Activated CD8-positive, alpha-beta T cell treated with anti-CD3 and anti-CD28 coated beads, Interleukin-2, amount 10 ng/mL, durations not matched to agents 7 days and 5 days (primary cell): ENCODE results near the gene ARHGAP1. TPM values are rescaled to one million over a fixed set of nuclear protein-coding genes. Genes with fewer than 3 reads are reported as not detected.
A peak's percentile ranks its signal among the peaks of the same experiment; 100 is the strongest.

ENCODE experiments used
- ATAC-seq: fragments of 150-1000 bp; cut with Tn5 transposase; one replicate; pipeline ENCODE4 v1.10.0; 2021; ENCODE audit warnings: moderate library complexity
- CTCF ChIA-PET: fragments of 350-600 bp; sonication (Branson Sonifier 250); formaldehyde crosslinking; loops from one replicate; lab custom pipeline; 2021; ENCODE audit warnings: antibody characterized with exemption; lab: Charles Lee
- POLR2A ChIA-PET: fragments of 350-600 bp; sonication (Branson Sonifier 250); formaldehyde crosslinking; loops from one replicate; lab custom pipeline; 2021; ENCODE audit warnings: antibody characterized with exemption; lab: Charles Lee
- DNase-seq: peaks from one replicate; pipeline ENCODE4 v3.0.0-alpha.2; 2020
- H3K27ac Mint-ChIP-seq: one replicate; pipeline ENCODE4 v1.8.0; 2021; ENCODE audit warnings: mild to moderate bottlenecking, mixed read lengths
- H3K27me3 Mint-ChIP-seq: one replicate; pipeline ENCODE4 v1.8.0; 2021; ENCODE audit warnings: low read depth, mixed read lengths
- H3K36me3 Mint-ChIP-seq: one replicate; pipeline ENCODE4 v1.8.0; 2021; ENCODE audit warnings: low read depth, mixed read lengths
- H3K4me1 Mint-ChIP-seq: one replicate; pipeline ENCODE4 v1.8.0; 2021; ENCODE audit warnings: low read depth, mixed read lengths
- H3K4me3 Mint-ChIP-seq: one replicate; pipeline ENCODE4 v1.8.0; 2021; ENCODE audit warnings: mild to moderate bottlenecking, mixed read lengths
- H3K9me3 Mint-ChIP-seq: one replicate; pipeline ENCODE4 v1.8.0; 2022; ENCODE audit warnings: mixed read lengths; ENCODE audit not compliant: insufficient read depth
- total RNA-seq, 2 experiments: library from RNA; stranded (reverse); gene quantifications; one replicate each; pipeline ENCODE4 v1.2.3, GENCODE V29; 2021

Gene ARHGAP1
- 10 to 100 TPM; 69.1 to 71.3 TPM for total RNA-seq

DNA sequence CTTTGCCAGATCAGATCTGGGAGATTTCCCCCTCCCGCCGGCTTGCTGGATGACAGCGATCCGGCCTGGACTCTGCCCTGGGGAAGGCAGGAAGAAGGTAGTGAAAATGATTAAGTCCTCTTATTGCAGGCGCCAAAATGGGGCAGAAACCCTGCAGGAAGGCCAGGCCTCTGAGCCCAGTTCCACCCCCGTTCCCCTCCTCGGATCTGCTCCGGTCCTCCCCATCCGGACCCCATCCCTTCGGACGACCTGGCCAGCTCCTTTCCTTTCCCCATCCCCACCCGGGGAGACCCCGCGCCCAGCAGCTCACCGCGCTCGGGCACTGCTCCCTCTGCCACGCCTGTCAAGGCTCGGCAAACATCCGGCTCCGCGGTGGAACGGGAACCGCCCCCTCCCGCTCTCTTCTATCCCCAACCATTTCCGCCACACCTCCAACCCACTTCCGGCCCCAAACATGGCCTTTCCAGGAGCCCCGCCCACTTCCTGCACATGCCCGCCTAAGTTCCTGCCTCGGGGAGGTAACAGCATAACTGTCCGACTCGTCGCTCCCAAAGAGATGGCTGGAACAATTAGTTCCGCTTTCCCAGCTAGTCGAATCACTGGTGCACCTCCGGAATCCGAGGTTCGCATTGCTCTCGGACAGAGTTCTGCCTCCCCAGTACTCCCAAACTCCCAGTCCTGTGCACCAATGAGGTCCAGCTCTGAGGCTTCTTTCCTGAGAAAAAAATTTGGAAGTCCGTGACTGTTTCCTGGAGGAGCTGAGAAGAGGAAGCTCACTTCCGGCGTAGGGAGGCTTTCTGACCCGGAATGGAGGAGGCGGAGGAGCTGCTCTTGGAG lies at the start of gene ARHGAP1, which contains the start of gene ZNF408:
TSS of gene ARHGAP1 (minus strand) at position 379 of the 837 bp plus-strand sequence. CDS start 4,512 bp downstream, outside the sequence.
TSS of gene ZNF408 (plus strand) at position 791 of the 837 bp plus-strand sequence. CDS start at position 808, 17 bp downstream.
- no peaks in the 10 kb centered on the region for H3K9me3 Mint-ChIP-seq
- POLR2A ChIA-PET, result interaction anchor here (0.6 to 2.2 kb wide), 20 partner anchors 9 to 1068 kb away, joined by 3 to 17 read pairs (median 4); partner anchors contain the start of genes ACP2, CKAP5 and DDB2
- no peaks in the 10 kb centered on the region for H3K27me3 Mint-ChIP-seq
- H3K4me3 Mint-ChIP-seq, result peak within 1 kb of the TSS; percentile 98
- DNase-seq (peak; percentile 100), ATAC-seq (peak; percentile 92)
- CTCF ChIA-PET, result interaction anchor here (0.6 to 2.8 kb wide), 7 partner anchors 9 to 236 kb away, joined by 3 to 22 read pairs (median 4); partner anchors contain the start of gene CSTPP1
- H3K4me1 Mint-ChIP-seq, result peaks cover 55% of the 10 kb centered on the region
- H3K36me3 Mint-ChIP-seq, result peaks cover 56% of the 10 kb centered on the region
- H3K27ac Mint-ChIP-seq, result peak within 1 kb of the TSS; percentile 97

DNA sequence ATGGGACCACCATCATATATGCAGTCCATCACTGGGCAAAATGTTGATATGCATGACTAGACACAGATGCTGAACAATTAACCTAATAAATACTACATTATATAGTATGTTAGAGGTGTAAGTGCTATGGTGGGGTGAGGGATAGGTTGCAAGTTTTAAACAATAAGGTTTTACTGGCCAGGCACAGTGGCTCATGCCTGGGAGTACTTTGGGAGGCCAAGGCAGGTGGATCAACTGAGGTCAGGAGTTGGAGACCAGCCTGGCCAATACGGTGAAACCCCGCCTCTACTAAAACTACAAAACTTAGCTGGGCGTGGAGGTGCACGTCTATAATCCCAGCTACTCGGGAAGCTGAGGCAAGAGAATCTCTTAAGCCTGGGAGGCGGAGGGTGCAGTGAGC lies 46.7 kb upstream of the ARHGAP1 start:
- H3K27ac Mint-ChIP-seq, result no peak overlapping the region
- ATAC-seq (no peak), DNase-seq (no peak)
- H3K4me1 Mint-ChIP-seq, result no peaks in the 10 kb centered on the region
- ChIA-PET POLR2A (no interaction called here), CTCF (interaction anchor here (0.6 to 0.7 kb wide), 3 partner anchors 46 to 959 kb away, joined by 3 to 5 read pairs (median 3); partner anchors contain the start of gene ZNF408)
- H3K9me3 Mint-ChIP-seq, result no peaks in the 10 kb centered on the region
- H3K4me3 Mint-ChIP-seq, result no peak overlapping the region
- no peaks in the 10 kb centered on the region for H3K27me3 Mint-ChIP-seq
- H3K36me3 Mint-ChIP-seq, result peaks cover 65% of the 10 kb centered on the region

GRCh38 chr11:46745995-46746394 lies 45.6 kb upstream of the ARHGAP1 start:
- no peaks in the 10 kb centered on the region for H3K4me1 Mint-ChIP-seq
- no peak overlapping the region for H3K4me3 Mint-ChIP-seq
- no peak for ATAC-seq
- DNase-seq, result no peak
- POLR2A ChIA-PET, result no interaction called here
- H3K27ac Mint-ChIP-seq, result no peak overlapping the region
- CTCF ChIA-PET, result no interaction called here
- no peaks in the 10 kb centered on the region for H3K27me3 Mint-ChIP-seq
- no peaks in the 10 kb centered on the region for H3K9me3 Mint-ChIP-seq
- H3K36me3 Mint-ChIP-seq, result peaks cover 69% of the 10 kb centered on the region

DNA sequence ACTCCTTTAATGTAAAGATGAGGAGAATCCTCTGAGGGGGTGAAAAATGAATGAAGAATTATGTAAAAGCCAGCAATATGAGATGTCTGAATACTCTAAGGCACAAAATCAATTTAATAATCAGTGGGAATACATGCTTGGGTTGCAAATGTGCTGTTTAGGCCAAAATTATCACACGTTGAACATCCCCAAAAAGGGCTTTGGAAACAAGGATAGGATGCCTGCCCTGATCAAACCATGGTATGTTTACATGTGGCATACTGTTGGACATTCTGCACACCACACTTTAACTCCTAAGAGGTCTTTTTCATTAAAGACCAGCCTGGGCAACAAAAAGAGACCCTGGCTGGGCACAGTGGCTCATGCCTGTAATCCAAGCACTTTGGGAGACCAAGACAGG lies 44.9 kb upstream of the ARHGAP1 start:
- ChIA-PET CTCF (no interaction called here), POLR2A (no interaction called here)
- no peaks in the 10 kb centered on the region for H3K9me3 Mint-ChIP-seq
- ATAC-seq, result no peak
- DNase-seq, result no peak
- no peak overlapping the region for H3K27ac Mint-ChIP-seq
- no peaks in the 10 kb centered on the region for H3K27me3 Mint-ChIP-seq
- peaks cover 63% of the 10 kb centered on the region for H3K36me3 Mint-ChIP-seq
- no peak overlapping the region for H3K4me3 Mint-ChIP-seq
- H3K4me1 Mint-ChIP-seq, result no peaks in the 10 kb centered on the region

DNA sequence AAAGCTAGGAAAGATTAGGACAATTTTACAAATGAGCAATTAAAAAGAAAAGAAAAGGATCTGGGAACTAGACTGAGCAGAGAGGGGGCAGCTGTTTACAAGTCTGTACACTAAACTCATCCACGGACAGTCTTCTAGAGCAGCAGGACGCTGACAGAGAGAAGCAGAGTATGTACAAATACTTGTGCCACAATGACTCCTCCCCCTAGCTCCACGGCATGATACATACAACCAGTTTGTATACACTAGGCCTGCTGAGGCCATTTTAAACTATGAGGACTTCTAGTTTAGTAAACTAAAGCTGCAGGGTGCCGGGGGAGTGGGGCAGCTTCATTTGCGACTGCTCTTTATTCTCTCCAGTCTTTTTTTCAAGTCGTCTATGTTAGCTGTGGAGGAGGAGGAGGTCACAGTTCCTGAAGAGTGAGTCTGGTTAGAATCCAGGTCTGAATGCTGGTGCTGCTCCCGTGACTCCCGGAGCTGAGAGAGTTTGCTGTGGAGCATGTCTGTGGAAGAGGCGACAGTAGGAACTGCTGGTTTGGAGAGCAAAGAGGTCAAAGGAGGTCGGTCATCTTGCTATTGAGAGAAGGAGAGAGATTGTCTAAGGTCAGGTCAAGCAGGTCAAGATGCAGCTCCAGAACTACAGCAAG lies 43.4 kb upstream of the ARHGAP1 start:
- Mint-ChIP-seq H3K27me3 (no peaks in the 10 kb centered on the region), H3K4me1 (no peaks in the 10 kb centered on the region), H3K27ac (peak overlapping the region; percentile 22), H3K4me3 (no peak overlapping the region), H3K36me3 (peaks cover 59% of the 10 kb centered on the region), H3K9me3 (no peaks in the 10 kb centered on the region)
- ChIA-PET CTCF (interaction anchor here (1.0 to 1.1 kb wide), 2 partner anchors 44 to 354 kb away, joined by 3 to 4 read pairs; no protein-coding TSS in a partner anchor), POLR2A (interaction anchor here (0.6 kb wide), 1 partner anchor 114 kb away, joined by 3 read pairs; no protein-coding TSS in a partner anchor)
- no peak for DNase-seq
- no peak for ATAC-seq

DNA sequence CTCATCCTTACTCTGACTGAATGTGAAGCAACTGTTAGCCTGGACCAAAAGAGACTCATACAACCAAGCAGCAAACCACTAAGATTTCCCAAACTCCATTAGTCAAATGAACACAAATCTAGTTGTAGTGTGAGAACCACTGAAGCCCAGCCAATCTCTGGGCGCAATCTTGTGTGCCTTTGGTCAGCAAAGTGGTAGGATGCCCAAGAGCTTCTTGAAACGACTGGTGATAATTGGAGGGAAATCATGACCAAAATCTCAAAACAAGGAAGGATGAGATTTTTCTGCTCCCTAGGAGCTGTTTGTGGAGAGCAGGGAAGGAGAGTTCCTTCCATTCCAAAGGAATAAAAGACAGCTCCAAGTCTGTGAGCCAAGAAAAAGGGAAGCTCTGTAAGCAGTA lies 42.6 kb upstream of the ARHGAP1 start:
- DNase-seq (no peak), ATAC-seq (no peak)
- Mint-ChIP-seq H3K9me3 (no peaks in the 10 kb centered on the region), H3K27me3 (no peaks in the 10 kb centered on the region), H3K4me3 (no peak overlapping the region), H3K36me3 (peaks cover 59% of the 10 kb centered on the region), H3K27ac (no peak overlapping the region), H3K4me1 (no peaks in the 10 kb centered on the region)
- POLR2A ChIA-PET, result no interaction called here
- CTCF ChIA-PET, result interaction anchor here (1.0 to 1.1 kb wide), 2 partner anchors 43 to 353 kb away, joined by 3 to 4 read pairs; no protein-coding TSS in a partner anchor

DNA sequence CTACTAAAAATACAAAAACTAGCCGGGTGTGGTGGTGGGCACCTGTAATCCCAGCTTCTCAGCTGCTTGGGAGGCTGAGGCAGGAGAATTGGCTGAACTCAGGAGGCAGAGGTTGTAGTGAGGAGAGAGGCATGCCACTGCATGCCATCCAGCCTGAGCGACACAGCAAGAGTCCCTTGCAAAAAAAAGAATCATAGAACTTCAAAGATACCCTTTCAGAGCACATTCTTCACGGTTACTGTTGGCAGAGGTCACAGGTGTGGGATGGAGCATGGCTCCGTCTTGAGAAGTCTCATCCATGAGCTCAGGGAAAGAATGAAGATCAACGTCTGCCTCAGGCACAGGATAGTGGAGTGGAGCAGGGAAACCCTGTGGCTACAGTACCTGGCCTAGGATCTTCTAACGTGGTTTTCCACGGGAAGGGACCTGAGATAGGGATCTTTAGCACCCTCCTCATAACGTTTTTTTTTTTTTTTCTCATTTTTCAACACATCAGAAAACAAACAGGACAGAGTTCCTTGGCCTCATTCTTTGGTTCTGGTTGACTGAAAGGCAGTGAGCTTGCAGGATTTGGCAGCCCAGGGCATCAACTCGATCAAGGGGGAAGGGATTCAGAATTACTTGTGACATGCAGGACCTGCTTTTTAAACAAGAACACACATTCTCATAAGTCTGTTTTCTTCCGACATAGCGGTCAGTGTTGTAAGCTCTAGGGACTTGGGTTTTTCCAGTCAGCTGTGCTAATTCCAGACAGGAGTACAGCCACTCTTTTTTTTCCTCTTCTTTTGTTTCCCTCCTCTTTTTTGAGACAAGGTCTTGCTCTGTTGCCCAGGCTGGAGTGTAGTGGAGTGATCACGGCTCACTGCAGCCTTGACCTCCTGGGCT lies 41.4 kb upstream of the ARHGAP1 start:
- Mint-ChIP-seq H3K4me3 (no peak overlapping the region), H3K4me1 (no peaks in the 10 kb centered on the region), H3K27ac (peak overlapping the region; percentile 34), H3K36me3 (peaks cover 55% of the 10 kb centered on the region), H3K9me3 (no peaks in the 10 kb centered on the region), H3K27me3 (no peaks in the 10 kb centered on the region)
- POLR2A ChIA-PET, result interaction anchor here (1.0 kb wide), 1 partner anchor 12 kb away, joined by 3 read pairs; no protein-coding TSS in a partner anchor
- ATAC-seq (no peak), DNase-seq (no peak)
- CTCF ChIA-PET, result no interaction called here

DNA sequence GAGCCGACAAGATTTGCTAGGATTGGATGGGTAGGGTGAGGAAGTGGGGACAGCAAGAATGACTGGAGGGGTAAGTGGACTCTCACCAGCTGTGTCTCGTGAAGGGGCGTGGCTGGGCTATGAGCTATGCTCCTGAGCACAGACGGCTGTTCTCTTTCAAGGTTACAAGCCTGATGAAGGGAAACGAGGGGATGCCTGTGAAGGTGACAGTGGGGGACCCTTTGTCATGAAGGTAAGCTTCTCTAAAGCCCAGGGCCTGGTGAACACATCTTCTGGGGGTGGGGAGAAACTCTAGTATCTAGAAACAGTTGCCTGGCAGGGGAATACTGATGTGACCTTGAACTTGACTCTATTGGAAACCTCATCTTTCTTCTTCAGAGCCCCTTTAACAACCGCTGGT lies 38.5 kb upstream of the ARHGAP1 start:
- no peaks in the 10 kb centered on the region for H3K9me3 Mint-ChIP-seq
- H3K36me3 Mint-ChIP-seq, result peaks cover 33% of the 10 kb centered on the region
- CTCF ChIA-PET, result no interaction called here
- H3K4me3 Mint-ChIP-seq, result no peak overlapping the region
- H3K4me1 Mint-ChIP-seq, result no peaks in the 10 kb centered on the region
- POLR2A ChIA-PET, result interaction anchor here (1.1 kb wide), 1 partner anchor 38 kb away, joined by 5 read pairs; the partner anchor contains the start of genes ARHGAP1 and ZNF408
- no peak for DNase-seq
- H3K27me3 Mint-ChIP-seq, result no peaks in the 10 kb centered on the region
- peak overlapping the region; percentile 26 for H3K27ac Mint-ChIP-seq
- no peak for ATAC-seq

- ChIA-PET POLR2A (interaction anchor here (0.6 kb wide), 1 partner anchor 65 kb away, joined by 4 read pairs; no protein-coding TSS in a partner anchor), CTCF (no interaction called here)
- ATAC-seq (no peak), DNase-seq (no peak)
- H3K36me3 Mint-ChIP-seq, result peaks cover 23% of the 10 kb centered on the region
- H3K4me3 Mint-ChIP-seq, result no peak overlapping the region
- H3K27me3 Mint-ChIP-seq, result no peaks in the 10 kb centered on the region
- H3K4me1 Mint-ChIP-seq, result no peaks in the 10 kb centered on the region
- no peaks in the 10 kb centered on the region for H3K9me3 Mint-ChIP-seq
- H3K27ac Mint-ChIP-seq, result no peak overlapping the region
These were observed 37.3 kb upstream of the ARHGAP1 start for GRCh38 chr11:46737699-46738098.

- peaks cover 12% of the 10 kb centered on the region for H3K36me3 Mint-ChIP-seq
- no peaks in the 10 kb centered on the region for H3K27me3 Mint-ChIP-seq
- ATAC-seq (no peak), DNase-seq (no peak)
- POLR2A ChIA-PET, result no interaction called here
- no peaks in the 10 kb centered on the region for H3K4me1 Mint-ChIP-seq
- no peak overlapping the region for H3K4me3 Mint-ChIP-seq
- CTCF ChIA-PET, result no interaction called here
- H3K9me3 Mint-ChIP-seq, result no peaks in the 10 kb centered on the region
- no peak overlapping the region for H3K27ac Mint-ChIP-seq
These were observed 36.2 kb upstream of the ARHGAP1 start for GRCh38 chr11:46736615-46737014.

- peaks cover 7% of the 10 kb centered on the region for H3K36me3 Mint-ChIP-seq
- H3K4me1 Mint-ChIP-seq, result no peaks in the 10 kb centered on the region
- no peaks in the 10 kb centered on the region for H3K9me3 Mint-ChIP-seq
- no peak overlapping the region for H3K4me3 Mint-ChIP-seq
- DNase-seq, result no peak
- no peak for ATAC-seq
- ChIA-PET CTCF (no interaction called here), POLR2A (no interaction called here)
- no peak overlapping the region for H3K27ac Mint-ChIP-seq
- H3K27me3 Mint-ChIP-seq, result no peaks in the 10 kb centered on the region
These were observed 35.7 kb upstream of the ARHGAP1 start for GRCh38 chr11:46736146-46736545.
